WTC11 (cell line): ENCODE results near the gene CDK6. TPM values are rescaled to one million over a fixed set of nuclear protein-coding genes. Genes with fewer than 3 reads are reported as not detected.

Experiments
- ATAC-seq: fragments of 200-7000 bp; cut with Tn5 transposase; 2 replicates; pipeline ENCODE4 v1.10.0; 2021; ENCODE audit warnings: mild to moderate bottlenecking, moderate library complexity
- CTCF ChIA-PET: fragments of 300-600 bp; sonication (Branson Sonifier 250); formaldehyde crosslinking; loops from one replicate; lab custom pipeline; 2021; ENCODE audit warnings: antibody characterized with exemption; lab: Charles Lee
- POLR2A ChIA-PET: fragments of 350-600 bp; sonication (Branson Sonifier 250); formaldehyde crosslinking; loops from one replicate; lab custom pipeline; 2021; ENCODE audit warnings: antibody characterized with exemption; lab: Charles Lee
- DNase-seq: peaks from one replicate; pipeline ENCODE4 v3.0.0; 2021; ENCODE audit warnings: low spot score
- H3K27ac Mint-ChIP-seq: 2 replicates; pipeline ENCODE4 v1.8.0; 2021; ENCODE audit warnings: mixed read lengths
- H3K27me3 Mint-ChIP-seq: 2 replicates; pipeline ENCODE4 v1.8.0; 2021; ENCODE audit warnings: low read depth, mild to moderate bottlenecking, moderate library complexity, mixed read lengths
- H3K36me3 Mint-ChIP-seq: 2 replicates; pipeline ENCODE4 v1.8.0; 2021; ENCODE audit warnings: mixed read lengths
- H3K4me1 Mint-ChIP-seq: 2 replicates; pipeline ENCODE4 v1.8.0; 2022; ENCODE audit warnings: mixed read lengths
- H3K4me3 Mint-ChIP-seq: 2 replicates; pipeline ENCODE4 v1.8.0; 2021; ENCODE audit warnings: mild to moderate bottlenecking, moderate library complexity, mixed read lengths
- H3K9me3 Mint-ChIP-seq: 2 replicates; pipeline ENCODE4 v1.8.0; 2021; ENCODE audit warnings: mixed read lengths
- AR ChIP-seq: fragments of 250-450 bp; sonication (Bioruptor Pico); IDR thresholded peaks from 2 replicates; pipeline ENCODE4 v1.9.0; 2021; ENCODE audit warnings: mild to moderate bottlenecking
- CREM ChIP-seq: sonication (generic); formaldehyde crosslinking; IDR thresholded peaks from 2 replicates; pipeline ENCODE4 v1.8.1; 2022; ENCODE audit warnings: mild to moderate bottlenecking, missing genetic modification reagents, moderate library complexity
- E2F5 ChIP-seq: sonication (generic); formaldehyde crosslinking; IDR thresholded peaks from 2 replicates; pipeline ENCODE4 v1.8.1; 2022; ENCODE audit warnings: mild to moderate bottlenecking, moderate library complexity, missing genetic modification reagents
- ELF4 ChIP-seq: sonication (generic); formaldehyde crosslinking; IDR thresholded peaks from 2 replicates; pipeline ENCODE4 v1.8.1; 2022; ENCODE audit warnings: low read depth, mild to moderate bottlenecking, moderate library complexity, missing genetic modification reagents
- FOXJ3 ChIP-seq: sonication (generic); formaldehyde crosslinking; IDR thresholded peaks from 2 replicates; pipeline ENCODE4 v1.9.0; 2021; ENCODE audit warnings: missing genetic modification reagents, mild to moderate bottlenecking, borderline replicate concordance
- FOXP4 ChIP-seq: sonication (generic); formaldehyde crosslinking; IDR thresholded peaks from 2 replicates; pipeline ENCODE4 v1.8.0; 2022; ENCODE audit warnings: mild to moderate bottlenecking, missing genetic modification reagents
- MAX ChIP-seq: sonication (generic); formaldehyde crosslinking; IDR thresholded peaks from 2 replicates; pipeline ENCODE4 v1.8.0; 2022; ENCODE audit warnings: mild to moderate bottlenecking, missing genetic modification reagents
- NFE2L1 ChIP-seq: sonication (generic); formaldehyde crosslinking; IDR thresholded peaks from 2 replicates; pipeline ENCODE4 v1.8.1; 2023; ENCODE audit warnings: missing genetic modification reagents
- PRDM15 ChIP-seq: sonication (generic); formaldehyde crosslinking; IDR thresholded peaks from 2 replicates; pipeline ENCODE4 v1.8.0; 2022; ENCODE audit warnings: missing genetic modification reagents
- RORB ChIP-seq: fragments of 250-450 bp; sonication (Bioruptor Pico); IDR thresholded peaks from 2 replicates; pipeline ENCODE4 v1.9.0; 2021; ENCODE audit warnings: mild to moderate bottlenecking
- ZNF121 ChIP-seq: sonication (generic); formaldehyde crosslinking; IDR thresholded peaks from 2 replicates; pipeline ENCODE4 v1.8.0; 2023; ENCODE audit warnings: missing genetic modification reagents
- ZNF219 ChIP-seq: sonication (generic); formaldehyde crosslinking; IDR thresholded peaks from 2 replicates; pipeline ENCODE4 v1.8.0; 2023; ENCODE audit warnings: missing genetic modification reagents, mild to moderate bottlenecking, borderline replicate concordance
- ZNF671 ChIP-seq: fragments of 250-450 bp; sonication (Bioruptor Pico); IDR thresholded peaks from 2 replicates; pipeline ENCODE4 v1.8.0; 2021; ENCODE audit warnings: mild to moderate bottlenecking
- ZSCAN18 ChIP-seq: fragments of 250-450 bp; sonication (Bioruptor Pico); IDR thresholded peaks from 2 replicates; pipeline ENCODE4 v2.1.2; 2022; ENCODE audit warnings: mild to moderate bottlenecking, moderate library complexity
- total RNA-seq: library from RNA; stranded (reverse); gene quantifications from 3 replicates; pipeline ENCODE4 v1.2.3, GENCODE V29; 2021

CDK6 gene
- total RNA-seq, 1 experiment from 2014 or later, result 47.2 TPM

- TF ChIP-seq ZNF121 (no peak), AR (no peak), FOXJ3 (CRISPR knock-in tag) (no peak)
Observed at GRCh38 chr7:92631850-92632487, 204.4 kb downstream of the CDK6 start (continued).

- DNase-seq (no peak), ATAC-seq (no peak; the same call in 1 of the 2 replicates)
- Mint-ChIP-seq H3K36me3 (no peaks in the 10 kb centered on the region), H3K9me3 (no peaks in the 10 kb centered on the region), H3K27ac (no peak overlapping the region), H3K4me1 (peaks cover 24% of the 10 kb centered on the region), H3K27me3 (no peaks in the 10 kb centered on the region; the same call in 1 of the 2 replicates), H3K4me3 (no peak overlapping the region)
- TF ChIP-seq FOXP4 (CRISPR knock-in tag), result no peak
- POLR2A ChIA-PET, result no interaction called here
- CTCF ChIA-PET, result interaction anchor here (1.1 kb wide), 1 partner anchor 21 kb away, joined by 3 read pairs; no protein-coding TSS in a partner anchor
Observed at GRCh38 chr7:92631067-92631849, 205.1 kb downstream of the CDK6 start.

GRCh38 chr7:92629779-92630178 is 206.6 kb downstream of the CDK6 start:
- no peak overlapping the region for H3K27ac Mint-ChIP-seq
- no peak overlapping the region for H3K4me3 Mint-ChIP-seq
- ChIA-PET POLR2A (no interaction called here), CTCF (interaction anchor here (1.1 kb wide), 1 partner anchor 20 kb away, joined by 3 read pairs; no protein-coding TSS in a partner anchor)
- H3K27me3 Mint-ChIP-seq, result no peaks in the 10 kb centered on the region; the same call in none of the 2 replicates
- DNase-seq (no peak), ATAC-seq (no peak)
- H3K36me3 Mint-ChIP-seq, result no peaks in the 10 kb centered on the region
- TF ChIP-seq CREM (no peak), ZNF219 (CRISPR knock-in tag) (no peak), ZNF671 (no peak), ELF4 (CRISPR knock-in tag) (no peak), NFE2L1 (no peak), PRDM15 (CRISPR knock-in tag) (no peak), E2F5 (CRISPR knock-in tag) (no peak), MAX (no peak), RORB (no peak), ZSCAN18 (no peak)
- H3K9me3 Mint-ChIP-seq, result no peaks in the 10 kb centered on the region
- H3K4me1 Mint-ChIP-seq, result peaks cover 15% of the 10 kb centered on the region
